ENCODE measurements around the gene ZNF76.

GRCh38 chr6:35343835-35344550 lies 84.5 kb downstream of the ZNF76 start:
- no peak for TF ChIP-seq RBFOX2 (IDR thresholded peaks at IDR 0.05; ENCODE audit: low read depth, low read length)
- no peak for TF ChIP-seq ZNF207 (IDR thresholded peaks at IDR 0.05; ENCODE audit: borderline replicate concordance)
- TF ChIP-seq BRCA1 (CRISPR knock-in tag; IDR thresholded peaks at IDR 0.05): no peak
- TF ChIP-seq TAF1 (CRISPR knock-in tag; IDR thresholded peaks at IDR 0.05): no peak
- no peak for TF ChIP-seq PATZ1 (CRISPR knock-in tag; IDR thresholded peaks at IDR 0.05)
- no peak for TF ChIP-seq CTCF (CRISPR knock-in tag; IDR thresholded peaks at IDR 0.05)
- TF ChIP-seq ZNF776 (CRISPR knock-in tag; IDR thresholded peaks at IDR 0.05): no peak
- no peak for TF ChIP-seq BCL3 (CRISPR knock-in tag; IDR thresholded peaks at IDR 0.05)
- no peak for TF ChIP-seq EP300 (IDR thresholded peaks at IDR 0.05; ENCODE audit: low read depth in 2 of 2, low read length in 2 of 2)
- no peak for TF ChIP-seq EP300 (CRISPR knock-in tag; IDR thresholded peaks at IDR 0.05; ENCODE audit: borderline replicate concordance)
- no peak for TF ChIP-seq ZNF619 (CRISPR knock-in tag; IDR thresholded peaks at IDR 0.05)
- TF ChIP-seq ZNF746 (CRISPR knock-in tag; IDR thresholded peaks at IDR 0.05): no peak
- no peak for TF ChIP-seq POLR2A (IDR thresholded peaks at IDR 0.05; ENCODE audit: insufficient read depth in 1 of 2, low read depth in 2 of 2, low read length in 2 of 2)
